ENCODE results near the gene TSHZ2. TPM values are rescaled to one million over a fixed set of nuclear protein-coding genes. Genes with fewer than 3 reads are reported as not detected.

The TSHZ2 gene
- total RNA-seq, 4 donors from 2014 or later, result 35.6 to 83.5 (median 48.8) TPM

DNA sequence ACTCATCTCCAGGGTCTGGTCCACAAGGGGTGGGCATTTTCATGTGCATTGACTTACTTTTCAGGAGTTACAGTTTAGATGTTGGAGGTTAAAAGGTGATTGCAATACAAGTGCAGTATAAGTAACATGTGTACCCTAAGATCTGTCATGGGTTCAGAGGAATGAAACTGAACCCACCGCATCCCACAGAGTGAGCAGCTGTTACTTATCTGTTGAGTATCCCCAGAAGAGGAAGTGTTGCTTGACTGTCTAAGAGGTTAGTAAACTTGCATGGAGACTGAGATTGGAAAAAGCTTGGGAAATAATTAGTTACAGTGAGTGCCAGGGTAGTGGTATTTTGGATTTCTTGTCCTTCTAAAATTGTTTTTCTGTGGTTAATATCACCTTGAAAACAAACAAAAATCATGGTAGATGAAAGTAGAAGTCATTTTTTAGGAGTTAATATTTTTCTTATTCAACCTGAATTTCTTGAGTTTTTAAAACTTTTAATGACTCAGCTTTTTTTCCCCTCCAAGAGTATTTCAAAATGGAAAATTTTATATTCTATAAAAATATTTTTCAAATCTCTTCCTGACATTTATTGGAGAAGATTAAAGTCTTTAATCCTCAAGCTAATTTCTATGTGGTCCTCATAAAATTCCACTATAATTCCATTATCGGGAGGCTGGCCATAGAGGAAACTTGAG, 315.3 kb downstream of the TSHZ2 start:
- ATAC-seq (ENCODE audit: low FRiP score), result no peak
- DNase-seq (ENCODE audit: low spot score), result no peak
- TF ChIP-seq, protein P1, sequence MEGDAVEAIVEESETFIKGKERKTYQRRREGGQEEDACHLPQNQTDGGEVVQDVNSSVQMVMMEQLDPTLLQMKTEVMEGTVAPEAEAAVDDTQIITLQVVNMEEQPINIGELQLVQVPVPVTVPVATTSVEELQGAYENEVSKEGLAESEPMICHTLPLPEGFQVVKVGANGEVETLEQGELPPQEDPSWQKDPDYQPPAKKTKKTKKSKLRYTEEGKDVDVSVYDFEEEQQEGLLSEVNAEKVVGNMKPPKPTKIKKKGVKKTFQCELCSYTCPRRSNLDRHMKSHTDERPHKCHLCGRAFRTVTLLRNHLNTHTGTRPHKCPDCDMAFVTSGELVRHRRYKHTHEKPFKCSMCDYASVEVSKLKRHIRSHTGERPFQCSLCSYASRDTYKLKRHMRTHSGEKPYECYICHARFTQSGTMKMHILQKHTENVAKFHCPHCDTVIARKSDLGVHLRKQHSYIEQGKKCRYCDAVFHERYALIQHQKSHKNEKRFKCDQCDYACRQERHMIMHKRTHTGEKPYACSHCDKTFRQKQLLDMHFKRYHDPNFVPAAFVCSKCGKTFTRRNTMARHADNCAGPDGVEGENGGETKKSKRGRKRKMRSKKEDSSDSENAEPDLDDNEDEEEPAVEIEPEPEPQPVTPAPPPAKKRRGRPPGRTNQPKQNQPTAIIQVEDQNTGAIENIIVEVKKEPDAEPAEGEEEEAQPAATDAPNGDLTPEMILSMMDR (IDR thresholded peaks at IDR 0.05), result no peak

DNA sequence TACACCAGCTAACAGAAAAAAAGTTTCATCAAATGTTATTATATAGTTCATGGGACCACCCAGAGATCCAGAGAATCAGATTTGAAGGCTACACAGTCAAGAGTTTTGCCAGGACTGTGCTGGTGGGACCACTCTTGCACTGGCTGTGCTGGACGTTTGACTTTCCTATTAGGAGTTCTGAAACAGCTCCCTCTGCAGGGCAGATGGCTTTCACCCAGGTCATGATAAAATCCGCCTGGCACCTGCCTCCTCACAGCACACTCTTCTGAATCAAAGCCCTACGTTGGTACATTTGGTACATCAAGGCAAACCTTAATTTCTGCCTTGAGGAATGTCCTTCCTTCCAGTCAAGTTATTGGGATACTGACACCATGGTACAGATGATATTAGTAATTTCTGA, 319.4 kb downstream of the TSHZ2 start:
- DNase-seq (ENCODE audit: low spot score), result no peak

DNA sequence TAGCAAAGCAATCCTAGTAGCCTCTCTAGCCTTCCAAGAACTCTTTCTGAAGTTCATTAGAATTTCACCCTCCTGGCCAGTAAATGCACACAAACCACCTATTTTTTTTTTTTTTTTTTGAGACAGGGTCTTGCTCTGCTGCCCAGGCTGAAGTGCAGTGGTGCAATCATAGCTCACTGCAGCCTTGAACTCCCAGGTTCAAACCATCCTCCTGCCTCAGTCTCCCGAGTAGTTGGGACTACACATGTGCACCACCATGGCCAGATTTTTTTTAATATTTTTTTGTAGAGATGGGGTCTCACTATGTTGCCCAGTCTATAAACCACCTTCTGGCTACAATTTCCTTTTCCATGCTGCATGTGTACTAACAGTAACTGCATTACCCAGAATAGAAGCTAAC, 320.2 kb downstream of the TSHZ2 start:
- DNase-seq (ENCODE audit: low spot score) (no peak), ATAC-seq (ENCODE audit: low FRiP score) (no peak)
- TF ChIP-seq, protein P1 (IDR thresholded peaks at IDR 0.05), result no peak

More for the DNA sequence above, 319.4 kb downstream of the TSHZ2 start:
- ATAC-seq (ENCODE audit: low FRiP score), result no peak
- TF ChIP-seq, protein P1 (IDR thresholded peaks at IDR 0.05), result no peak

DNA sequence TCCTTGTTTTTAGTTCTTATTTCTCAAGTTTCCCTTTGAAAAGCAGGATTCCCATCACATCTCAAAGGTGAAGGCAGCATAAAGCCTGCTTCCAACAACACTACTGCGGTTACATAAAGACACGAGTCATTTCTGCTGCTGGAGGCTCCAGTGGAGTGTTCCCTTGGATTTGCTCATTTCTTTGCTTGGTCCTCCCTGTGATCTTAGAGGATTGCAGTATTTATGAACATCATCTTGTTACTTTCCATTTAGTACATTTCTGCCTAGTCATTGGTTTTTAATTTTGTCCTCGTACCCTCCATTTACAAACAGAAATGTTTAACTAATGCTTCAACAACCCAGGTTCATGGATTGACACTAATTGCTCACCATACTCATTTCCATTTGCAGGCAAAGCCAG, 322.6 kb downstream of the TSHZ2 start:
- no peak for ATAC-seq (ENCODE audit: low FRiP score)
- TF ChIP-seq, protein P1 (IDR thresholded peaks at IDR 0.05), result no peak
- no peak for DNase-seq (ENCODE audit: low spot score)

DNA sequence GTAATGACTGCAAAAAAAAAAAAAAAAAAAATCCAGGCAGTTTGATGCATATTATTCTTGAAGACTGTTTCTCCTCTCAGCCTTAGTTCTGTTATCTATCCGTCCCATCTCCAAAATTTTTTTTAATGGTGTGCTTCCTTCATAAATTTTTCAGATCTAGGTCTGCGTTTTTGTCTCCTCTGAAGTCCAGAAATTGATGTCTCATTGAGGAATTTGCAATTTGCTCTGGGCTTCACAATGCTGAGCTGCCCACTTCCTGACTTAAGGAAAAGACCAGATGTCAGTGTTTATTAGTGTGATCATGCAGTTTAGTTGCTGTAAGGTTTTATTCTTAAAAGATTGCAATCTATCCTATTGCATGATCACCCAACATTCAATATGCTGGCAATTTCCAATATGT, 323.9 kb downstream of the TSHZ2 start:
- ATAC-seq (ENCODE audit: low FRiP score) (no peak), DNase-seq (ENCODE audit: low spot score) (no peak)
- TF ChIP-seq, protein P1 (IDR thresholded peaks at IDR 0.05), result no peak

DNA sequence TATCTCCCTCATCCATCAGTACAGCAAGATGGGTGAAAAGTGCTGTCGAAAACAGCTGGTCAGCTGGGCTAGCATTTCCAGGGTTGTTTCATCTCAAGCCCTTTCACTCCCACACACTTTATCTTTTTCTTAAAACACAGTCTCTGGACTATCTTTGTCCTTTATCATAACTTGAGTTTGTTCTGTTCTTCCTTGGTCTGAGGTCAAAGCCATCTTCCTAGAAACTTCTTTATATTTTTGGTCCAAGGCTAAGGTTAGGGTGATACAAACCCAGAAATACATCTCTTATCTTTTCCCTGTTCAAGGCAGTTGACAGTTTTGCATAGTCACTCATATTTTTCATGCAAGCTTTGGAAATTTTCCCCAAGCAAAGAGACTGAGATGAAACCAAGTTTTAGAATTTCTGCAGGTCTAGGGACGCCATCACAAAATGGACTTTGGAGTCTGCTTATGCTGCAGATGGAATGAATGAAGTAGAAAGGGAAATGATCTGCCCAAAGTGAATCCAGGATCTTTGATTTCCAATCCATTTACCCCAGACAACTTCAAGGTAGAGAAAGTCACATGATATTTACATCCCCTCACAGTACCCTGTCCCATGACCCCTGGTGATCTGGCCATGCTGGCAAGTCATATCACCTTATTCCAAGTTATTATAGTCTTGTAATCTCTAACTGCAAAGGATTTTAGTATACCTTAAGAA, 324.4 kb downstream of the TSHZ2 start:
- TF ChIP-seq, protein P1 (IDR thresholded peaks at IDR 0.05), result no peak
- DNase-seq (ENCODE audit: low spot score) (no peak), ATAC-seq (ENCODE audit: low FRiP score) (no peak)

DNA sequence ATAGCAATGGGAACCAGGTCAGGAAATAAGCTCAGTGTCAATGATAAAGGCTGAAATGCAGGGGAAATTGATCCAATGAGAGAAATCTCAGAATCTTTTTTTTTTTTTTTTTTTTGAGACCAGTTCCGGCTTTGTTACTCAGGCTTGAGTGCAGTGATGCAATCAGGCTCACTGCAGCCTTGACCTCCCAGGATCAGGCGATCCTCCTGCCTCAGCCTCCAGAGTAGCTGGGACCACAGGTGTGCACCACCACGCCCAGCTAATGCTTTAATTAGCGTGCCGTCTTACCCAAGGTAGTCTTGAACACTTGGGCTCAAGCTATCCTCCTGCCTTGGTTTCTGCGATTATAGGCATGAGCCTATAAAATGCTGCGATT, 325.0 kb downstream of the TSHZ2 start:
- ATAC-seq (ENCODE audit: low FRiP score), result no peak
- TF ChIP-seq, protein P1 (IDR thresholded peaks at IDR 0.05), result no peak
- DNase-seq (ENCODE audit: low spot score), result no peak
